HL-60/S4 treated with retinoic acid at 250 ng/mL for 4 days and 3 days (cell line): Measurements from ENCODE around the gene GTF2H3.

Experiments used
- in situ Hi-C: fragments of 300-500 bp; cut with MboI; formaldehyde crosslinking; loops from 2 replicates; pipeline ENCODE4 v1.7.0; 2022; ENCODE audit warnings: low sequenced_read_pairs

The GTF2H3 gene

GRCh38 chr12:123643911-123644310 is 10.3 kb downstream of the GTF2H3 start:
- in situ Hi-C loops = no loop called here

DNA sequence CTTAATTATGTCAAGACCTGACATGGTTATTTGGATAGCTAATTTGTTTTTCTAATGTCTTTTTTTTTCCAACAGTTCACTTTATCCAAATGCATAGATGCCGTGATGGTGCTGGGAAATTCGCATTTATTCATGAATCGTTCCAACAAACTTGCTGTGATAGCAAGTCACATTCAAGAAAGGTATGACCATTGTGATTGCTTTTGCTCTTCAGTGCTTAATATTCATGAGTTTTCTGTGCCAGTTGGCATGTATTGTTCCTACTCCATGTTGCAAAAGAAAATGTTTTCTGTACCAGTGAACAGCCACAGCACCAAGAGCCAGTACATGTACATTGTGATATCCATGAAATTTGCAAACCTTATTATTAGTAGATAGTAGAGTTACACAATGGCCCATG is 11.8 kb downstream of the GTF2H3 start:
- in situ Hi-C loops = no loop called here

DNA sequence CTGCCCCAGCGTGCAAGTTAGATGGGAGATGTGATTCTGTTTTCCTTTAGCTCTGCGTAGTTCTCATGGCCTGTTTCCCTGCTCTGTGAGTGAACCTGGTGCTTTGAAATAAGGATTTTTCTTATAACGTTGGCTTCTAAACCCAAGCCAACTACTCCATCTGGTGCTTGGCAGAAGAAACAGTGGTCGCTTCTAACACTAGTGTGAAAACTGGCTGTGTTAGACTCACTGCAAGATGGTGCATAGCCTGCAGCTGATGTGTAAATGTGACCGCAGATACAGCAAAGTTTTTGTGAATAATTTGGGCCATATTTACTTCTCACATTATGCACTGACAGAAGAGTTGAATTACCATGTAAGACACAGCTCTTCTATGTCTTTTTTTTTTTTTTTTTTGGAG is 12.2 kb downstream of the GTF2H3 start:
- in situ Hi-C loops = no loop called here

- in situ Hi-C loops = no loop called here
Measured at GRCh38 chr12:123648401-123648800, 14.8 kb downstream of the GTF2H3 start.

- in situ Hi-C loops = no loop called here
Measured at GRCh38 chr12:123654129-123654701, 20.6 kb downstream of the GTF2H3 start.

DNA sequence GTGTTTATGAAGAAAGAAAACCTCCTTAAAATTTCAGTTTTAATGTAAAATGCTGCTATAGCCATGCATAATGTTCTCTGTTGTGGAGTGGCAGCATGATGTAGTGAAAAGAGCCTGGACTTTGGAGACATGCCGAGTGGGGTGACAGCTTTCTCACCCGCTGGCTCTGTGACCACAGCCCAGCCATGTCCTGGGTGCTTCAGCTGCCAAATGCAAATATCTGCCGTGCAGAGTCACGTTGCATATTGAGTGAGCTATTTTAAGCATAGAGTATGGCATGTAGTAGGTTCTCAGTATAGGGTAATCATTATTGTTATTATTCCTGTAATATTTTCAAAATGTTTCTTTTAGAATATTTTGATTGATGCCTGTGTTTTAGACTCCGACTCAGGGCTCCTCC is 21.8 kb downstream of the GTF2H3 start:
- in situ Hi-C loops = no loop called here

GRCh38 chr12:123656392-123656791 is 22.8 kb downstream of the GTF2H3 start:
- in situ Hi-C loops = no loop called here

DNA sequence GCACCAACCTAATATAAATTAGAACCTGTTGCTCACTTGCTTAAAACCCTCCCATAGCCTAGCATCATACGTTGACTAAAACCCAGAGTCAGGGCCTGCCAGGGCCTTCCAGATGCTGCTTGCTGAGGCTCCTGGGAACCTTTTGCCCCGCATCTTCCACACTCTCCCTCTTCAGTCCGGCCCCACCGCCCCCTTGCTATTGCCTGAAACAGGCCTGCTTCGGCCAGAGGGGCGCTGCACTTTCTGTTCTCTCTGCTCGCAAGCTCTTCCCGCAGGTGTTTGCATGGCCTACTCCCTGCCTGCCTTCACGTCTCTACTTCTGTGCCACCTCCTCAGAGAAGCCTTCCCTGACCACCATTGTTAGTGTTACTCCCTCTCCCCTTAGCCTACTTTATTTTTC is 23.6 kb downstream of the GTF2H3 start:
- in situ Hi-C loops = no loop called here

- in situ Hi-C loops = no loop called here
Measured at GRCh38 chr12:123659996-123660727, 26.5 kb downstream of the GTF2H3 start.

DNA sequence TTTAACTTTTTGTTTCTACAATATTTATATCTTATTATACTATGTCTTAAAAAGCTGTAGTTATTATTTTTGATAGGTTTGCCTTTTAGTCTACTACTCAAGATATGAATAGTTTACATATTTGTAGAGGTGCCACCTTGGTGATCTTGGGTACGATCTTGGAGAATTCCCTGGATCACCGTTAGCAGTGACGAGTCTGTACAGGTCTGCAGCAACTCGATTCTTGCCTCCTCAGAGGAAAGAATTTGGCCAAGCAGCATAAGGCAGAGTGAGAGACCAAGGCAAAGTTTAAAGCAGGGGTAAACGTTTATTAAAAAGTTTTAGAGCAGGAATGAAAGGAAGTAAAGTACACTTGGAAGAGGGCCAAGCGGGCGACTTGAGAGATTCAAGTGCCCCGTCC is 34.1 kb downstream of the GTF2H3 start:
- in situ Hi-C loops = no loop called here

GRCh38 chr12:123670882-123671728 is 37.5 kb downstream of the GTF2H3 start, which contains the start of gene TCTN2:
Gene TCTN2 (plus strand): TSS chr12:123671113. CDS start chr12:123671241, 128 bp downstream.
- in situ Hi-C loops = no loop called here

DNA sequence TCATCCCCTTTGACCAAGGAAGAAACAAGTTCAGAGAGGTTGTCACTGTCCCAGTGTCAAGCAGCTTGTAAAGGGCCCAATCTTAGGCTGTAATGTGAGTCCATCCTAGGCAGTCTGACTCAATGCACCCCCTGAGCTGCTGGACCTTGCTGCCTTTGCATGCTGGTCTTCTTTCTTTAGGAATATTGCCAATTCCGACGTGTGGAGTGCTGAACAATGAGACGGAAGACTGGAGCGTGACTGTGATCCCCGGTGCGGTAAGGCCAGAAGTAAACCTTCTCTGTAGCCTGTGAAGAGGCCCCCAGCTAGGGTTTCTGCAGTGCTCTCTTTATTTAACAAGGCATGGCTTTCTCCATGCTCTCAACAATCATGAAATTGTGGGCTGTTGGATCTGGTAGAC is 38.2 kb downstream of the GTF2H3 start:
- in situ Hi-C loops = no loop called here

DNA sequence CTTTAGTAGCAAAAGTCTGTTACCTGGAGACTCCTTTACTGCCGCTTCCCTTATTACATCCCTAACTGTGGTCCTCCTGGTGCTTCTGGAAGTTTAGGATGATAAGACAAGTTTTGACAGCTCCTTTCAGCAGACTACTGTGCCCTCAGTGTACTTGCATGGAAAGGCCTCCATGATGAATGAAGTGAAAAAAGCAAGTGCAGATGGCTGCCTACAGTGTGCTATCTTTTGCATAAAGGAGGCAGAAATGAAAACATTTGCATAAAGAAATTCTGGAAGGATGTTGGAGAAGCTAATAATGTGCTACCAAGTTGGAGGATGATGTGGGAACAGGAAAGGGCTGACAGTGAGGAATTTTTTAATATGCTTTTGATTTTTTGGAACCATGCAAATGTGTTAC is 41.8 kb downstream of the GTF2H3 start:
- in situ Hi-C loops = no loop called here

DNA sequence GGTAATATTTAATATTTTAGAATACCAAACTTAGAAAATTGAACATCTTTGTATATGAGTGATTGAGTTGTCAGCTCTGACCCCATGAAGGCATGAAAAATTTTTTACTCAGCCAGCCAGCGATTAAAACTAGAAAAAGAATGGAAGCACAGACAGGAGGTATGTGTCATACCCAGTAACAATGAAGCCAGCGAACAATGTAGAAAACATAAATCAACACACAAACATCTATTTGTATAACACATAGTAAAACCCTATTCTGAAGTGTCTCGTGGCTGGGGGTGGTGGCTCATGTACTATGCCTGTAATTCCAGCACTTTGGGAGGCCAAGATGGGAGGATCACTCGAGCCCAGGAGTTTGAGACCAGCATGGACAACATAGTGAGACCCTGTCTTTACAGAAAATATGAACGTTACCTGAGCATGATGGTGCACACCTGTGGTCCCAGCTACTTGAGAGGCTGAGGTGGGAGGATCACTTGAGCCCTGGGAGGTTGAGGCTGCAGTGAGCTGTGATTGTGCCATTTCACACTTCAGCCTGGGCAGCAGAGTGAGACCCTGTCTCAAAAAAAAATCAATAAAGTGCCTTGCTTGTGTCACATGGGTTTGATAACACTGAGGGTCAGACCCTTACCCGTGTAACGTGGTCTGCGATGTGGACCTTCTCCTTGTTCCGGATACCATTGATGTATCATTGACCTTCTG is 43.1 kb downstream of the GTF2H3 start:
- in situ Hi-C loops = no loop called here

DNA sequence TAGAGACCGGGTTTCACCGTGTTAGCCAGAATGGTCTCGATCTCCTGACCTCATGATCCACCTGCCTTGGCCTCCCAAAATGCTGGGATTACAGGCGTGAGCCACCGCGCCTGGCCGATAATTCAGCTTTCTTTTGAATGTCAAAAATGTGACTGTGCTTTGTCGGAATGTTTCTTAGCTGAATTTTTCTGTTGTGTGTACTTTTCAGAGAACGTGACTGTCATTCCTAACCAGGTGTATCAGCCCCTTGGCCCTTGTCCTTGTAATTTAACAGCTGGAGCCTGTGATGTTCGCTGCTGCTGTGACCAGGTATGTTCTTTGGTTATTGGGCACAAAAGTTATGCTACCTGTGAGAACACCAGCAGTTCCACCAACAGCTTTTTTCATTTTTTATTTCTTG is 45.4 kb downstream of the GTF2H3 start:
- in situ Hi-C loops = no loop called here

GRCh38 chr12:123681605-123682004 is 48.0 kb downstream of the GTF2H3 start:
- in situ Hi-C loops = no loop called here

- in situ Hi-C loops = no loop called here
Measured at GRCh38 chr12:123683964-123684363, 50.3 kb downstream of the GTF2H3 start.

DNA sequence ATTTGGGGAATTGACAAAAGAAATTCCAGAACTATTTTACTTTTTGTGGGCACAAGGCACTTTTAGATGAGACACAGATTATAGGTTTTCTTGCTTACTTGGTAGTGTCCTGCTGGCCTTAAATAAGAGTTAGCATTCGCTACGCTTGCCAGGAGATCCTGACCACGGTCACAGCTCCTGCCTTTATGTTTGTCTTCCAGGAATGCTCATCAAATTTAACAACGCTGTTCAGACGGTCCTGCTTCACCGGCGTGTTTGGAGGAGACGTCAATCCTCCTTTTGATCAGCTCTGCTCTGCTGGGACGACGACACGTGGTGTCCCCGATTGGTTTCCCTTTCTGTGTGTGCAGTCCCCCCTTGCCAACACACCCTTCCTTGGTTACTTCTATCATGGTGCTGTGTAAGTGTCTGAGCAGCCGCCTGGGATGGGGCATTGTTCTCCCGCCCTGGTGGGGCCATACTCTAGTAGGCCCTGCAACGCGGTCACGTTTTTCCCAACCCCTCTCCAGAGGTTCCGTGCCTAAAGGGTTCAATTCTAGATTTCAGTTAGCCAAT is 53.1 kb downstream of the GTF2H3 start:
- in situ Hi-C loops = no loop called here

- in situ Hi-C loops = no loop called here
Measured at GRCh38 chr12:123690191-123690840, 56.7 kb downstream of the GTF2H3 start.

DNA sequence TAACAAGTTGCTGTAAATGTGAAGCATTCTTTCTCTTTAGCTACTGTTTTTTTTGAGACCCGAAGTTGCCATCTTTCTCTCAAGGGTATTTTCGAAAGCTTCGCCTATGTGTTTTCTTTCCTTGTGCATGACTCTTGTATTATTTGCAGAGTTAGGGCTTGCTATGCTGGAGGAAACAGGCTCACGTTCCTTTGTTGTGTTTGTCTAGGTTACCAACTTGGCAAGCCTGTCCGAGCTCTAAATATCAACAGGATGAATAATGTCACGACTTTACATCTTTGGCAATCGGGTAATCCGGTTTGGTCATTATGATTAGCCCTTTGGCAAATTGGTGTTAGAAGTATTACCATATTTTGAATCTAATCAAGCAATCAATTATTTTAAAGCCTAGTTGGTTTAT is 62.6 kb downstream of the GTF2H3 start:
- in situ Hi-C loops = no loop called here
